ENCODE measurements around the gene BTN2A1. TPM values are rescaled to one million over a fixed set of nuclear protein-coding genes. Genes with fewer than 3 reads are reported as not detected.
A peak's percentile ranks its signal among the peaks of the same experiment; 100 is the strongest.

BTN2A1 gene
- total RNA-seq, 2 experiments from 2014 or later: 15.4 to 23.4 TPM

DNA sequence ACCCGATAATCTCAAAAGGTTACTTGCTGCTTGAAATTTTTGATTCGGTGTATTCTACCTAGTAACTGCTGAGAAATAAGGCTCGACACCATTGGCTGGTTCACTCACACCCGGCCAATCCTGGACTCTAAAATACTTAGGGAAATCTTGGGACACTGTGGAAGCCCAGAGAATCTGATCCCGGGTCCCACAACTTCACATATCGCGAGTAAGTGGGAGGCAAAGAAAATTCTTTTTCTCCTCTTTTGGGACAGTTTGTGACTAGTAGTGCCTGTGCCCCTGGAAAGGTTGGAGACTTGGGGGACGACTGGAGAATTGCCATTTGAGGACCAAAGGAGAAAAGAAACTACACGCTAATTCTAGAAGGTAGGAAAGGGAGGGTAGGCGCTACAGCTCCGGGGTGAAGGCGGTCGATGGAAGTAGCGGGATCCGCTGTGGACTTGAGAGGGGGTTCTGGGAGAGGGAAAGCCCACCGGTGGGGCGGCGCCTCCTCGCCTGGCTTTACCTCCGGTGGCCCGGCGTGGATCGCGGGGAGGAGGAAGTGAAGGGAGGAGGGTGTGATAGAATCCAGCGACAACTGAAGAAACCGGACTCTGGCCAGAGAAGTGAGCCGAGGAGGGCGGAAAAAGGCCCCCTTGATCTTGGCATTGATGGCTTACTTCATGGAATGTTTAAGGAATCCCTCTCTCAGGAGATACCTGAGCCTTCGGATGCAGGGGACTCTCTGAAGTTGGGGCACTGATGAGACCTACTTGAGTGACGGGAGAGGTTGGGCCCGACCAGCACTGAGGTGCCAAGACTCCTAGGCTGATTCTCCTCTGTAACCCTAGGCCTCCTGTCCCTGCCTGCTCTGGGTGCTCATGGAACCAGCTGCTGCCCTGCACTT is 36.3 kb upstream of the BTN2A1 start:
- intact Hi-C loops (cut with micrococcal nuclease; ENCODE audit: unreplicated experiment): no loop called here

GRCh38 chr6:26422329-26422728 is 35.4 kb upstream of the BTN2A1 start:
- H3K9me3 ChIP-seq (ENCODE audit: low read length): peaks cover 27% of the 10 kb centered on the region
- ChIA-PET CTCF (ENCODE audit: unreplicated experiment) (no interaction called here), POLR2A (interaction anchor here (1.2 kb wide), 1 partner anchor 23 kb away, joined by 5 read pairs; no protein-coding TSS in a partner anchor)
- intact Hi-C loops (cut with micrococcal nuclease; ENCODE audit: unreplicated experiment): no loop called here
- H3K4me2 ChIP-seq (ENCODE audit: low read length): peak overlapping the region; percentile 71
- H2AFZ ChIP-seq (ENCODE audit: low read length): peak overlapping the region; percentile 98; the same call in 1 of the 2 replicates
- TF ChIP-seq, protein P1, sequence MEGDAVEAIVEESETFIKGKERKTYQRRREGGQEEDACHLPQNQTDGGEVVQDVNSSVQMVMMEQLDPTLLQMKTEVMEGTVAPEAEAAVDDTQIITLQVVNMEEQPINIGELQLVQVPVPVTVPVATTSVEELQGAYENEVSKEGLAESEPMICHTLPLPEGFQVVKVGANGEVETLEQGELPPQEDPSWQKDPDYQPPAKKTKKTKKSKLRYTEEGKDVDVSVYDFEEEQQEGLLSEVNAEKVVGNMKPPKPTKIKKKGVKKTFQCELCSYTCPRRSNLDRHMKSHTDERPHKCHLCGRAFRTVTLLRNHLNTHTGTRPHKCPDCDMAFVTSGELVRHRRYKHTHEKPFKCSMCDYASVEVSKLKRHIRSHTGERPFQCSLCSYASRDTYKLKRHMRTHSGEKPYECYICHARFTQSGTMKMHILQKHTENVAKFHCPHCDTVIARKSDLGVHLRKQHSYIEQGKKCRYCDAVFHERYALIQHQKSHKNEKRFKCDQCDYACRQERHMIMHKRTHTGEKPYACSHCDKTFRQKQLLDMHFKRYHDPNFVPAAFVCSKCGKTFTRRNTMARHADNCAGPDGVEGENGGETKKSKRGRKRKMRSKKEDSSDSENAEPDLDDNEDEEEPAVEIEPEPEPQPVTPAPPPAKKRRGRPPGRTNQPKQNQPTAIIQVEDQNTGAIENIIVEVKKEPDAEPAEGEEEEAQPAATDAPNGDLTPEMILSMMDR (conservative IDR thresholded peaks at IDR 0.05; ENCODE audit: low read length): no peak
- TF ChIP-seq EZH2phosphoT487 (IDR thresholded peaks at IDR 0.05; ENCODE audit: borderline replicate concordance, low read depth, low read length): no peak
- H3K27ac ChIP-seq (ENCODE audit: low read depth, low read length, poor library complexity, severe bottlenecking): no peak overlapping the region
- peak overlapping the region; percentile 76 for H3K4me3 ChIP-seq (ENCODE audit: low read depth, low read length, poor library complexity, severe bottlenecking)
- DNase-seq (ENCODE audit: low spot score): no peak
- H3K36me3 ChIP-seq (ENCODE audit: insufficient read depth, low read length): peaks cover 33% of the 10 kb centered on the region
- no peaks in the 10 kb centered on the region for H4K20me1 ChIP-seq (ENCODE audit: insufficient read depth, low read length)
- H3K9me2 ChIP-seq (ENCODE audit: insufficient read depth, low read length): no peaks in the 10 kb centered on the region
- BruUV-seq (replicated peaks): no TSS peak
- peaks cover 31% of the 10 kb centered on the region for H3K4me1 ChIP-seq (ENCODE audit: insufficient read depth, low read length, poor library complexity, severe bottlenecking)
- 0 out of 2 replicates have a peak, but pooled peaks cover 7% of the 10 kb centered on the region for H3K79me2 ChIP-seq (ENCODE audit: insufficient read depth, low read depth, low read length)

More for the DNA sequence above, 36.3 kb upstream of the BTN2A1 start:
- Histone ChIP-seq H3K27ac (ENCODE audit: low read depth, low read length, poor library complexity, severe bottlenecking) (peak overlapping the region; percentile 21), H3K79me2 (ENCODE audit: insufficient read depth, low read depth, low read length) (0 out of 2 replicates have a peak, but pooled peaks cover 7% of the 10 kb centered on the region), H3K4me1 (ENCODE audit: insufficient read depth, low read length, poor library complexity, severe bottlenecking) (peaks cover 31% of the 10 kb centered on the region), H3K9me3 (ENCODE audit: low read length) (peaks cover 36% of the 10 kb centered on the region), H3K4me3 (ENCODE audit: low read depth, low read length, poor library complexity, severe bottlenecking) (peak overlapping the region; percentile 76), H3K9me2 (ENCODE audit: insufficient read depth, low read length) (no peaks in the 10 kb centered on the region), H3K36me3 (ENCODE audit: insufficient read depth, low read length) (peaks cover 33% of the 10 kb centered on the region), H3K4me2 (ENCODE audit: low read length) (peak overlapping the region; percentile 71), H2AFZ (ENCODE audit: low read length) (peak overlapping the region; percentile 98), H4K20me1 (ENCODE audit: insufficient read depth, low read length) (no peaks in the 10 kb centered on the region)
- ChIA-PET POLR2A (no interaction called here), CTCF (ENCODE audit: unreplicated experiment) (no interaction called here)
- peak; percentile 84 for DNase-seq (ENCODE audit: low spot score)
- TF ChIP-seq, protein P1 (conservative IDR thresholded peaks at IDR 0.05; ENCODE audit: low read length): no peak
- no peak for TF ChIP-seq EZH2phosphoT487 (IDR thresholded peaks at IDR 0.05; ENCODE audit: borderline replicate concordance, low read depth, low read length)
- TSS peak; percentile 40 for BruUV-seq (replicated peaks)
